BE2C (cell line): ENCODE results near the gene PAFAH1B1.

Experiments
- DNase-seq: peaks from one replicate; pipeline ENCODE4 v3.0.0-alpha.2; 2020
- H3K27me3 ChIP-seq: fragments of 250-450 bp; sonication (Bioruptor Pico); 2 replicates; pipeline ENCODE4 v1.5.1; 2020; ENCODE audit warnings: mild to moderate bottlenecking
- H3K36me3 ChIP-seq: fragments of 250-450 bp; sonication (Bioruptor Pico); 2 replicates; pipeline ENCODE4 v1.5.1; 2020; ENCODE audit warnings: mild to moderate bottlenecking
- H3K4me1 ChIP-seq: fragments of 250-450 bp; sonication (Bioruptor Pico); 2 replicates; pipeline ENCODE4 v1.5.1; 2020
- H3K4me3 ChIP-seq: 2 replicates; pipeline ENCODE4 v1.5.1; 2011; ENCODE audit warnings: low read depth, low read length
- H3K9me3 ChIP-seq: fragments of 250-450 bp; sonication (Bioruptor Pico); 2 replicates; pipeline ENCODE4 v1.5.1; 2020
- TF ChIP-seq, protein P1 (sequence below): IDR thresholded peaks from 2 replicates; pipeline ENCODE4 v1.5.1; 2012; ENCODE audit warnings: mild to moderate bottlenecking, low read depth, low read length

PAFAH1B1 gene

GRCh38 chr17:2551928-2552327 lies 41.5 kb upstream of the PAFAH1B1 start:
- Histone ChIP-seq H3K4me1 (no peaks in the 10 kb centered on the region), H3K27me3 (no peaks in the 10 kb centered on the region), H3K9me3 (no peaks in the 10 kb centered on the region), H3K4me3 (no peak overlapping the region), H3K36me3 (no peaks in the 10 kb centered on the region)
- TF ChIP-seq, protein P1, sequence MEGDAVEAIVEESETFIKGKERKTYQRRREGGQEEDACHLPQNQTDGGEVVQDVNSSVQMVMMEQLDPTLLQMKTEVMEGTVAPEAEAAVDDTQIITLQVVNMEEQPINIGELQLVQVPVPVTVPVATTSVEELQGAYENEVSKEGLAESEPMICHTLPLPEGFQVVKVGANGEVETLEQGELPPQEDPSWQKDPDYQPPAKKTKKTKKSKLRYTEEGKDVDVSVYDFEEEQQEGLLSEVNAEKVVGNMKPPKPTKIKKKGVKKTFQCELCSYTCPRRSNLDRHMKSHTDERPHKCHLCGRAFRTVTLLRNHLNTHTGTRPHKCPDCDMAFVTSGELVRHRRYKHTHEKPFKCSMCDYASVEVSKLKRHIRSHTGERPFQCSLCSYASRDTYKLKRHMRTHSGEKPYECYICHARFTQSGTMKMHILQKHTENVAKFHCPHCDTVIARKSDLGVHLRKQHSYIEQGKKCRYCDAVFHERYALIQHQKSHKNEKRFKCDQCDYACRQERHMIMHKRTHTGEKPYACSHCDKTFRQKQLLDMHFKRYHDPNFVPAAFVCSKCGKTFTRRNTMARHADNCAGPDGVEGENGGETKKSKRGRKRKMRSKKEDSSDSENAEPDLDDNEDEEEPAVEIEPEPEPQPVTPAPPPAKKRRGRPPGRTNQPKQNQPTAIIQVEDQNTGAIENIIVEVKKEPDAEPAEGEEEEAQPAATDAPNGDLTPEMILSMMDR, result no peak
- DNase-seq, result no peak

DNA sequence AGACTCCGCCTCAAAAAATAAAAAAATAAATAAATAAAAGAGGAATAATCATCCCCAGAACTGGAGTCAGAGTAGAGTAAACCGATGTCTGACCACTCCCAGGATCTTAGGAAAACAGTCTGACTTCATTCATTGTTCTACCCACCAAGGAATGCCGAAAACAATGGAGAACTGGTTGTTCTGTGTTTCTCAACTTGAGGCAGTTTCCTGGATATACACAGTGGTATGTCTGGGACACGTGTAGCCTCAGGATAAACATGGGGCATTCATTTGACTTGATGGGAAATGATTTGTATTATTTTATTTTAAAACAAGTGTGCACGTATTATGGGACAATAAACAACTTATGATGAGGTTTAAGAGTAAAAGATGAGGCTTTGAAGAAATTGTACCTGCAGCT lies 32.8 kb upstream of the PAFAH1B1 start:
- H3K4me1 ChIP-seq, result no peaks in the 10 kb centered on the region
- H3K36me3 ChIP-seq, result no peaks in the 10 kb centered on the region
- no peaks in the 10 kb centered on the region for H3K9me3 ChIP-seq
- DNase-seq, result no peak
- TF ChIP-seq, protein P1, result no peak
- no peaks in the 10 kb centered on the region for H3K27me3 ChIP-seq
- no peak overlapping the region for H3K4me3 ChIP-seq

DNA sequence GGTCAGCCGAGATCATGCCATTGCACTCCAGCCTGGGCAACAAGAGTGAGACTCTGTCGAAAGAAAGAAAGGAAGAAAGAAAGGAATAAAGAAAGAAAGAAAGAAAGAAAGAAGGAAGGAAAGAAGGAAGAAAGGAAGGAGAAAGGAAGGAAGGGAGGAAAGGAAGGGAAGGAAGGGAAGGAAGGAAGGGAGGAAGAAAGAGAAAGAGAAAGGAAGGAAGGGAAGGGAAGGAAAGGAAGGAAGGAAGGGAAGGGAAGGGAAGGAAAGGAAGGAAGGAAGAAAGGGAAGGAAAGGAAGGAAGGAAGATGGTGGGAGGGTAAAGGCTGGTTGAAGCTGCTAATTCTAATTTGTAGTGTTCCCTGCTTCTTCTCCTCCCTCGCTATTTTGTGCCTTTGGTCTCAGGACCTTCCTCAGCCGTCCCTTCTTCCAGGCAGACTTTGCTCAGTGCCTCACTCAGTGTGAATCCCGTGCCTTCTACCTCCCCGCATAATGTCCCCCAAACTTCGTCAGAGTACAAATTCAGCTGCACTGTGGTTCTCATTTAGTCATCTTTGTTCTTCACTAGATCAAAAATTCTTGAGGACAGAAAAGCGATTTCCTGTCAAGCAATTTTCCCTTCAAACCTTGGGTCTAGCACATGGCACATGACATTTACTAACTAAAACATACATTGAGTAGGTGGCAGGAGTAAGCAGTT lies 31.1 kb upstream of the PAFAH1B1 start:
- Histone ChIP-seq H3K9me3 (no peaks in the 10 kb centered on the region), H3K36me3 (no peaks in the 10 kb centered on the region), H3K4me3 (no peak overlapping the region), H3K27me3 (no peaks in the 10 kb centered on the region), H3K4me1 (no peaks in the 10 kb centered on the region)
- TF ChIP-seq, protein P1, result no peak
- DNase-seq, result no peak

DNA sequence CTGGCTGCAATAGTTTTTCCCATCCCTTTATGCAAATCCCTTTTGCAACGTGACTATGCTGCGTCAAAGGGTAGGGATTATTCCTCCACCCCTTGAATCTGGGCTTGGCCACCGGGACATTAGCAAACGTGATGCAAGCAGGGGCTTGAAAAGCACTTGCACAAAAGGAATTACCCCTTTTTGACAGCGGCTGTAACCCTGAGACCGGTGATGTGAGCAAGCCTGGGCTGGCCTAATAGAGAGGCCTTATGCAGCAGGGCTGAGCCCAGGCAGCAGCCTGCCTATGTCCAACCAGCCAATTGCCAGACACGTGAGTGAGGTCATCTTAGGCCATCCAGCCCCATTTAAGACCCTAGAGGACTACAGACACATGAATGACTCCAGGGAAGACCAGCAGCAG lies 30.4 kb upstream of the PAFAH1B1 start:
- Histone ChIP-seq H3K36me3 (no peaks in the 10 kb centered on the region), H3K4me1 (no peaks in the 10 kb centered on the region), H3K9me3 (no peaks in the 10 kb centered on the region), H3K4me3 (no peak overlapping the region), H3K27me3 (no peaks in the 10 kb centered on the region)
- DNase-seq, result peak; percentile 16
- TF ChIP-seq, protein P1, result no peak

- Histone ChIP-seq H3K36me3 (no peaks in the 10 kb centered on the region), H3K4me1 (no peaks in the 10 kb centered on the region), H3K27me3 (no peaks in the 10 kb centered on the region), H3K9me3 (no peaks in the 10 kb centered on the region), H3K4me3 (no peak overlapping the region)
- no peak for DNase-seq
- TF ChIP-seq, protein P1, result no peak
These were observed 29.9 kb upstream of the PAFAH1B1 start for GRCh38 chr17:2563543-2563942.

GRCh38 chr17:2564877-2565276 lies 28.6 kb upstream of the PAFAH1B1 start:
- H3K4me3 ChIP-seq, result no peak overlapping the region
- no peaks in the 10 kb centered on the region for H3K9me3 ChIP-seq
- H3K4me1 ChIP-seq, result no peaks in the 10 kb centered on the region
- no peak for DNase-seq
- no peaks in the 10 kb centered on the region for H3K36me3 ChIP-seq
- TF ChIP-seq, protein P1, result no peak
- no peaks in the 10 kb centered on the region for H3K27me3 ChIP-seq
